Liver (tissue), 3 donors: Measurements from ENCODE around the gene BEGAIN.

Experiments
- JUND ChIP-seq, 2 donors: IDR thresholded peaks; 2 replicates each; pipeline ENCODE4 v1.6.1; 2016; ENCODE audit warnings: antibody characterized with exemption in 2 of 2
- RXRA ChIP-seq, 2 donors: IDR thresholded peaks; 2 replicates each; pipeline ENCODE4 v1.6.1; 2017 to 2018; ENCODE audit warnings: antibody characterized with exemption in 2 of 2, mild to moderate bottlenecking in 1 of 2
- TAF1 ChIP-seq: conservative IDR thresholded peaks from 2 replicates; pipeline ENCODE4 v1.6.1; 2016; ENCODE audit warnings: antibody characterized with exemption, mild to moderate bottlenecking
- TF ChIP-seq, protein P1 (sequence below): IDR thresholded peaks from 2 replicates; pipeline ENCODE4 v1.6.1; 2016; ENCODE audit warnings: antibody characterized with exemption, mild to moderate bottlenecking
- TF ChIP-seq, protein P2 (sequence below): fragments of 150-350 bp; IDR thresholded peaks from 2 replicates; pipeline ENCODE4 v1.5.1; 2017; ENCODE audit warnings: improper control_type of control experiment, low read depth, low read length; ENCODE audit not compliant: missing input control
- donor health status: healthy.
- donor health status: healthy.

DNA sequence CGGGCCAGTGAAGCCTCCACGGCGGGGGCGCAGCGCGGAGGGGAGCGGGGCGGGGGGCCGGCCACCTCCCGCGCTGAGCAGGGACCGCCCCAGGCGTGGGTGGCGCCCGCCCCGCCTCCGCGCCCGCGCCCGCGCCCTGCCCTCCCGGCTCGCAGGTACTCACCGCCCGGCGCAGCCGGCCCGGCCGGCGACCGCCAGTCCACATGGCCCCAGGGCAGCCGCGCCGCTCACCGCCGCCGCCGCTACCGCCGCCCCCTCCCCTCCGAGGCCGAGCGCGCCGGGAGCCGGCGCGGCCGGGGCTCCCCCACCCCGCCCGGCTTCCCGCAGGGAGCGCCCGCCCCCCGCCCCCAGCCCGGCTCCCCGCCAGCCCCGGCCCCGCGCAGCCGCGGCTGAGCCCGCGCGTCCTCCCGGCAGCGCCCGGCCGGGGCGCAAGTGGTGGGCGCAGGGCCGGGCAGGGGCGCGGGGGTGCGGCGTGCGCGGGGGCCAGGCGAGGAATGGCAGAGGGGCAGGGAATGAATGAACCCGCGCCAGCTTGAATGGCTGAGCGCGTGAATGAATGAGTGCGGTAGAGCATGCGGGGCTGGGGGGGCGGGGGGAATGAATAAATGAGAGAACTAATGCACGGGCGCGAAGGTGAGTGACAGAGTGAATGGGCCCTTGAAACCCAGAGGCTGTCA is at the start of gene BEGAIN:
- TF ChIP-seq, protein P1, sequence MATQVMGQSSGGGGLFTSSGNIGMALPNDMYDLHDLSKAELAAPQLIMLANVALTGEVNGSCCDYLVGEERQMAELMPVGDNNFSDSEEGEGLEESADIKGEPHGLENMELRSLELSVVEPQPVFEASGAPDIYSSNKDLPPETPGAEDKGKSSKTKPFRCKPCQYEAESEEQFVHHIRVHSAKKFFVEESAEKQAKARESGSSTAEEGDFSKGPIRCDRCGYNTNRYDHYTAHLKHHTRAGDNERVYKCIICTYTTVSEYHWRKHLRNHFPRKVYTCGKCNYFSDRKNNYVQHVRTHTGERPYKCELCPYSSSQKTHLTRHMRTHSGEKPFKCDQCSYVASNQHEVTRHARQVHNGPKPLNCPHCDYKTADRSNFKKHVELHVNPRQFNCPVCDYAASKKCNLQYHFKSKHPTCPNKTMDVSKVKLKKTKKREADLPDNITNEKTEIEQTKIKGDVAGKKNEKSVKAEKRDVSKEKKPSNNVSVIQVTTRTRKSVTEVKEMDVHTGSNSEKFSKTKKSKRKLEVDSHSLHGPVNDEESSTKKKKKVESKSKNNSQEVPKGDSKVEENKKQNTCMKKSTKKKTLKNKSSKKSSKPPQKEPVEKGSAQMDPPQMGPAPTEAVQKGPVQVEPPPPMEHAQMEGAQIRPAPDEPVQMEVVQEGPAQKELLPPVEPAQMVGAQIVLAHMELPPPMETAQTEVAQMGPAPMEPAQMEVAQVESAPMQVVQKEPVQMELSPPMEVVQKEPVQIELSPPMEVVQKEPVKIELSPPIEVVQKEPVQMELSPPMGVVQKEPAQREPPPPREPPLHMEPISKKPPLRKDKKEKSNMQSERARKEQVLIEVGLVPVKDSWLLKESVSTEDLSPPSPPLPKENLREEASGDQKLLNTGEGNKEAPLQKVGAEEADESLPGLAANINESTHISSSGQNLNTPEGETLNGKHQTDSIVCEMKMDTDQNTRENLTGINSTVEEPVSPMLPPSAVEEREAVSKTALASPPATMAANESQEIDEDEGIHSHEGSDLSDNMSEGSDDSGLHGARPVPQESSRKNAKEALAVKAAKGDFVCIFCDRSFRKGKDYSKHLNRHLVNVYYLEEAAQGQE, result no peak
- TF ChIP-seq, protein P2, sequence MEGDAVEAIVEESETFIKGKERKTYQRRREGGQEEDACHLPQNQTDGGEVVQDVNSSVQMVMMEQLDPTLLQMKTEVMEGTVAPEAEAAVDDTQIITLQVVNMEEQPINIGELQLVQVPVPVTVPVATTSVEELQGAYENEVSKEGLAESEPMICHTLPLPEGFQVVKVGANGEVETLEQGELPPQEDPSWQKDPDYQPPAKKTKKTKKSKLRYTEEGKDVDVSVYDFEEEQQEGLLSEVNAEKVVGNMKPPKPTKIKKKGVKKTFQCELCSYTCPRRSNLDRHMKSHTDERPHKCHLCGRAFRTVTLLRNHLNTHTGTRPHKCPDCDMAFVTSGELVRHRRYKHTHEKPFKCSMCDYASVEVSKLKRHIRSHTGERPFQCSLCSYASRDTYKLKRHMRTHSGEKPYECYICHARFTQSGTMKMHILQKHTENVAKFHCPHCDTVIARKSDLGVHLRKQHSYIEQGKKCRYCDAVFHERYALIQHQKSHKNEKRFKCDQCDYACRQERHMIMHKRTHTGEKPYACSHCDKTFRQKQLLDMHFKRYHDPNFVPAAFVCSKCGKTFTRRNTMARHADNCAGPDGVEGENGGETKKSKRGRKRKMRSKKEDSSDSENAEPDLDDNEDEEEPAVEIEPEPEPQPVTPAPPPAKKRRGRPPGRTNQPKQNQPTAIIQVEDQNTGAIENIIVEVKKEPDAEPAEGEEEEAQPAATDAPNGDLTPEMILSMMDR, result no peak
- no peak for TF ChIP-seq RXRA (IDR thresholded peaks at IDR 0.05)
- no peak for TF ChIP-seq TAF1
- TF ChIP-seq JUND (IDR thresholded peaks at IDR 0.05), result no peak
